ENCODE data around the gene YPEL2. TPM values are rescaled to one million over a fixed set of nuclear protein-coding genes. Genes with fewer than 3 reads are reported as not detected.
"Not testable (repeated sequence)": the region's sequence is repeated elsewhere in the genome, so short reads cannot be mapped to it uniquely, and the experiment has no call there.

Gene YPEL2
- total RNA-seq, 1 experiment from 2014 or later, result 1.1 TPM

GRCh38 chr17:59404471-59404870, 73.0 kb downstream of the YPEL2 start:
- DNase-seq (ENCODE audit: low read depth), result no peak

GRCh38 chr17:59405944-59406705, 74.7 kb downstream of the YPEL2 start:
- no peak for DNase-seq (ENCODE audit: low read depth)

DNA sequence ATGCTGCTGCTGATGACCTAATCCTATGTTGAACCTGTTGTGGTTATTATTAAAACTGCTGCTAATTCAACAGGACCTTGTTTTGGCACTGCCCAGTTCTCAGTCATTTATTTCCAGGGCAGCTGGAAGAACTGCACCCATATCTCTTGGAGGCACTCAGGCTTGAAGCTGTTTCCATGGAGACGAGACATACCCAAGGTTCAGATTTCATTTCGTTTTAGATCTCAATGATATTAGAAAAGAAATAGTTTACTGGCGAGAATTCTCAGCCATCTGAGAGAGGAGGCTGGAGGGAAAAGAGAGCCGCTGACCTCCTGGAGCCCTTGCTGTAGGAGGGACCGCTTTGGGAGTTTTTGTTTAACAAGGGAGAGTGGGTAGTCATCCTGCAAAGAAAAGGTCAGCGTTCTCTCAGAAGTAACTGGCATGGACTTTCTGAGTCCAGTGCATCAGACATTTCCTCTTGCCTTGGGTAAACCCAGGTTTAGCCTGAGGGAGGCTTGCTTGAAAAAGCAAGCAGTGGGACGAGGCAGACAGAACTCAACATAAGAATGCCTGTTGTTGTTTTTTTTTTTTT, 75.4 kb downstream of the YPEL2 start:
- DNase-seq (ENCODE audit: low read depth), result peak; percentile 43

- no peak for DNase-seq (ENCODE audit: low read depth)
Measured at GRCh38 chr17:59409336-59410048, 78.0 kb downstream of the YPEL2 start.

DNA sequence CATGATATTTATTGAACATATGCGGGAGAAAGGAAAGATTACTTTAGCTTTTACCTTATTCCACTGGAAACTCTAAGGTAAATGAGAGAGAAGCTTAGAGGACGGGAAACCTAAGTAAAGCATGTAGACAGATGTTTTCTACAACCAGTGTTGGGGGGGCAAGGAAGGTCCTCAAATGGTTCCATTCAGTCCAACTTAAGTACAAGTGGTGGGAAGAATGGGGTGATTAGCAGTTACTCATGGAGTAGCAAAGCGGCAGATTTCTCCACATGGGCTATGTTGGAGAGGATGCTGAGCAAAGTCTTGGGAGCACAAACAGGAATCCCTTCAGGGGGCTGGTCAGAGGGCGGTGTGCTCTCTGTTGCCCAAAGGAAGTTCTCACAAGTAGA, 78.6 kb downstream of the YPEL2 start:
- no peak for DNase-seq (ENCODE audit: low read depth)

- DNase-seq (ENCODE audit: low read depth), result not testable (repeated sequence)
Measured at GRCh38 chr17:59412431-59412830, 81.0 kb downstream of the YPEL2 start.

DNA sequence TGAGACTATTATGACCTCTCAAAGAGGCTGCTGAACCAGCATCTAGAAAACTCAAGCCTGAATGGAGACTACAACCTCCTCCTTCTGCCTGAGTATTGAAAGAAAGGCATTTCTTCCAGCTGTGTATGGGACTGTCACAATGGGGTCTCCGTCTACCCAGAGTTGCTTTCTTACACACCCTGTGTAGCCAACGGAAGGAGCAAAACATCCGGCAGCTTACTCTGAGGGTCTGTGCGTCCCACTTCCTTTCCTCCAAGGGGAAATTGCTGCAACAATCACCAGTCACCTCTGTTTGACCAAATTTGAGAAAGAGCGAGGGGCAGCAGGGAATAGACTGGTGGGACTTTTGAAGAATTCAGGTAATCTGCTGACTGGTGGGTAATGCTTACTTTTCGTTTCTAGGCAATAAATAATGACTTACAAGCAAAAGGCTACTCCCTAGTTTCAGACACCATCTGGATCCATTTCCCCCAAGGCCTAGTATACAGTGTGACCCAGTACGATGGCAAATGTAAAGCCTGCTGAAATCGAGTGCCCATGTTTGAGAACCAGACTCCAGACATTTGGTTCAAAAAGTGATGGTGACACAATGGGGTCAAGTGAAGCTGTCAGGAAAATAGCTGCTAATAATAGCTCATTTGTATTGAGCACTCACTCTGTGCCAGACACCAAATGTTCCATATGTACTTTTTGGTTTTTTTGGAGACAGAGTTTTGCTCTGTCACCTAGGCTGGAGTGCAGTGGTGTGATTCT, 81.7 kb downstream of the YPEL2 start:
- no peak for DNase-seq (ENCODE audit: low read depth)

DNA sequence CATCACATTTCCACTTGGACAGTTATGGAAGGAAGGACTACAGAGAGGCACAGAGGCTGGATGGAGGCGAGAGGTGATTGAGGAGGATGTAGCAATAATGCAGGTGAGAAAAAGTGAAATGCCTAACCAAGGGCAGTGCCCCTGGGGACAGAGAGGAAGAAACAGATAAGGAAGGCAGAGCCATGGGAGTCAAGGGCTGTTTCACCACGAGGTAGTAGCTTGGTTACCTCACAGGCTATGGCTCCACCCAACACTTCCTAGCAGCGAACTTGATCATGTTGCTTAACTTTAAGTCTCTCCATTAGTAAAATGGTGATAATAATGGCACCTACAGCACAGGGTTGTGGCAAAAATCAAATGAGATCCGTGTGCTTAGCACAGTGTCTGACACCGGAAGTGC, 83.9 kb downstream of the YPEL2 start:
- no peak for DNase-seq (ENCODE audit: low read depth)

GRCh38 chr17:59416184-59416583, 84.7 kb downstream of the YPEL2 start:
- DNase-seq (ENCODE audit: low read depth), result no peak

DNA sequence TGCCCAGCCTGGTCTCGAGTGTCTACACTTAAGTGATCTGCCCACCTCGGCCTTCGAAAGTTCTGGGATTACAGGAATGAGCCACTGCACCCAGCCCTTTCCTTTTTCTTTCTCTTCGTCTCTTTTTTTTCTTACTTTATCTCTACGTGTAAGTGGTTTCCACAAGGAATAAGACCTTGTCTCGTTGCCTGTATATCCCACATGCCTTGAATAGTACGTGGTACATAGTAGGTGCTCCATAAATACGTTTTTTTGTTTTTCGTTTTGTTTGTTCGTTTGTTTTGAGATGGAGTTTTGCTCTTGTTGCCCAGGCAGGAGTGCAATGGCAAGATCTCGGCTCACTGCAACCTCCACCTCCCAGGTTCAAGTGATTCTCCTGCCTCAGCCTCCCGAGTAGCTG, 86.0 kb downstream of the YPEL2 start:
- no peak for DNase-seq (ENCODE audit: low read depth)

DNA sequence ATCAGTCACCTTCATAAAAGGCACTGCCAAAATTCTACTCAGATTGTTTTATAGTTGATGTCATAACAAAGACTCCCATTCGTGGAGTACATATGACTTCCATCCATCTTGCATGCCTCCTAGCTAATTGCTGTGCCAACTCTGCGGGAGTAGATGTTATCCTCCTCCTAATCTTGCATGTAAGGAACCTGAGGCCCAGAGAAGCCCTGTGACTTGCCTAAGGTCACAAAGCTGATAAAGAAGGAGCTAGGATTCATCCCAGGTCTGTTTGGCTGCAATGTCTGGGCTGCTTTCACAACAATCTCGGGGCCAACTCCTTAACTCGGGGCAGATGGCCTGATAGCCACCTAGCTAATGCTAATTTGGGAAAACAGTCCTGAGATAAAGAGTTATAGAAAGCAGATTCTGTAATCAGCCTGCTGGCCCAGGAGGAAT, 87.3 kb downstream of the YPEL2 start:
- DNase-seq (ENCODE audit: low read depth), result no peak

DNA sequence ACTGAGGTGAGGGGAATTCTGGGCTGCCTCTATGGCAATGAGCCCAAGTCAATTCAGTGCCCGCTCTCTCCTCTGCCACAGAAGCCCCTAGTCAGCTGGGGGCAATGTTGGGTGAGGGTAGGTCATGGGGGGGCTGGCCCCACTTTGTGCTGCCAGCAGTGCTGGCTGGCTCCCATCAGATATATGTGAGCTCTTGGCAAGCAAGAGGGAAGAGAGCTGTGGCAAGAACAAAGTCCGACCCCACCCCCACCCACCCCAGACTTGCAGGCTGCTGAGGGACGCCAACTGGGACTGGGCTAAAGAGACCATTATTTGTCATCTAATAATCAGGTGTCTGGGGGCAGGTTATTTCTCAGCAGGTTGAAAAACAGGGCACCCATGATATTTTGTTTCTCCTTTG, 89.4 kb downstream of the YPEL2 start:
- DNase-seq (ENCODE audit: low read depth), result no peak

GRCh38 chr17:59421722-59422121, 90.3 kb downstream of the YPEL2 start:
- no peak for DNase-seq (ENCODE audit: low read depth)

GRCh38 chr17:59423137-59423724, 91.8 kb downstream of the YPEL2 start:
- DNase-seq (ENCODE audit: low read depth), result peak; percentile 36

- no peak for DNase-seq (ENCODE audit: low read depth)
Measured at GRCh38 chr17:59423903-59424302, 92.4 kb downstream of the YPEL2 start.

DNA sequence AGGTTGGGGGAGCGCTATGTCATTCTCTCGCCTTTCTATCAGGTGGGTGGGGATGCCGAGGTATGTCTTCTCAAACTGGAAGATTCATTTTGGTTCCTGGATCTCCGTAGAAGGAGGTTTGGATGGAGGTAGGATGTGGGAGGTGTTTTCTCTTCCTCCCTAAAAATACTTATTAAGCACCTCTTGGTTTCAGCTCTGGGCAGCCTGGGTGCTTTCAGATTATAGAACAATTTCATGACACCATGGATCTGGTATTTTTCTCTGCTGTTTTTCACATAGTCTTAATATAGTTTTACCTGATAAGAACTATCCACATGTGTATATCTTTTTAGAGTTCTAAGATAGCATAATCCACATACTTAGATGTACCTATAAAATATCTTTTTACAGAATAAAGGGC, 92.9 kb downstream of the YPEL2 start:
- no peak for DNase-seq (ENCODE audit: low read depth)

DNA sequence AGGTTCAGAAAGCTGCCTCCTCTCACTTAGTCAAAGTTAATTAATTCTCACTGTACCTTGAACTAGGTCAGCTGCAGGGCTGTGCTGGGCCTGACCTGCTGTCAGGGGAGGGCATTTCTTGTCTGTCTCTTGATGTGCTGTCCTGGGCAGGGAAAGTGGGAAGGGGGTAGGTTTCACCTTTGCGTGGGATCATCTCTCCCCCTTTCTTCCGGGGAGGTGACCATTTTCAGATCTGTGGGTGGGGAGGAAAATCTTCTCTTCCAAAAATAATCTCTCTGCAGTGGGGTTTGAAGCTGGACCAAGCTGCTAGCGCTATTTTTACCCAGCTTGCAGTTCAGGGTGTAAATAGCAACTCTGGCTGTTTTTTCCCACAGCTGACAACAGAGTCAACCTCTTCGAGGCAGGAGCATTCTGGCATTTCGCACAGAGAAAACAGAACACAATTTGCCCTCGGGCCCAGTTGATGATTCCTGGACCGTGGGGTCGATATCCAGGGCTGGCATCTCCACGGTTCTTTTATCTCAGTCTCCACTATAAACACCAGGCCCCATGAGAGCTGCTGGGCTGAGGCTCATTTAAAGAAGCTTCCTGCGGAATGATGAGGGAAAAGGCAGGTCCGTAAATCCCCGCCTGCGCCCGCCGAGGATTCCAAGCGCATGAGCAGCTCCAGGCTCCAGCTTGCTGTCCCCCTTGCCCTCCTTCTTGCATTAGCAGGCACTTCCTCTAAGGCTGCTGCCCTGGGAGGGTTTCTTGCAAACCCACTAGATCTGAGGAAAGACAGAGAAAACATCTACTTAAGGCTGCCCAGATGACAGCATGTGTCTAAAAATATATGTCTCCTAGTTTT, 93.9 kb downstream of the YPEL2 start:
- DNase-seq (ENCODE audit: low read depth), result no peak

- no peak for DNase-seq (ENCODE audit: low read depth)
Measured at GRCh38 chr17:59426031-59426430, 94.6 kb downstream of the YPEL2 start.

DNA sequence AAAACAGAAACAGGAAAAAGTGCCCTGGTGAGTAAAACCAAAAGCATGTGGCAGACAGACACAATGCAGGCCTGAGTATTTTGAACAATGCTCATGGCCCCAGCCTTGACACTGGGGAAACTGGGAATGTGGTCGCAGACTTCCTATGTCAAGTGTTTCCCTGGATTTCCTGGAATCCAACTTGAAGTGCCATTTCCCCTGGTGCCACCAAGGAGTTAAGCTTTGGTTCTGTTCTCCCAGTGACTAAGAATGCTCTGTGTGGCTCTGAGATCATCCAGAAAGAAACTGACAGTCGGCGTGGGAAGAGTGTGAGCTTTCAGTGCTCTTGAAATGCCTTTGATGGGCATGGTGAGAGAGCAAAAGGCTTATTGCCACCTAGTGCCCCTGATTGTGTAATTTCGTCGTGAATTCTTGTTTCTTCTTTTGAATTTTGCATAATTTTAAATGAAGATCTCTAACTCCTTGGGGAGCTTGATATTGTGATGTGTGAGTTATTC, 96.0 kb downstream of the YPEL2 start:
- peak; percentile 76 for DNase-seq (ENCODE audit: low read depth)

DNA sequence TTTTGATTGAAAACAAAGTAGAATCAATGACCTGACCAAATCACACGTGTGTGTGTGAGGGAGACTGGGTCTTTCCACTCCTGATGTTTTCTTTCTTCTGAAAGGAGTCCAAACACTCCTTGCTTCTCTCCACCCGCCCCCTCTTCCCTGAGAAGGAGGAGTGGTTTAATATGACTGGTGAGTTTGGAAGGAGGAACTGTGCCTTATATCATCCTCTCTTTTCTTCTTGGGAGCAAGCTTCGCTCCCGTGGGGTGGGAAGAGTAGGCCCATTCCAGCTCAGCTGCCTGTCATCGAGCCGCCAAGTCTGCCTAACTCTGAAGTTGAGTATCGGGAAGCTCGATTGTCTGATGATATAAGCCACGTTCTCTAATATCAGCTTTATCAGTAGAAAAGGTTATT, 96.5 kb downstream of the YPEL2 start:
- DNase-seq (ENCODE audit: low read depth), result peak; percentile 12

All from LHCN-M2 (cell line).